Stomach (tissue), 4 donors: ENCODE measurements around the gene COL16A1.

Source experiments
- CTCF ChIP-seq, 7 experiments: fragments of 450-650 bp in 4 of 7; fragments of 200-600 bp in 3 of 7; sonication (generic) in 3 of 7; IDR thresholded peaks; one replicate each; pipeline ENCODE4 v1.5.1; 2016 to 2019; ENCODE audit warnings: antibody characterized with exemption in 7 of 7, control low read depth in 2 of 7, mild to moderate bottlenecking in 1 of 7
- POLR2A ChIP-seq, 4 donors: fragments of 450-650 bp; IDR thresholded peaks; one replicate each; pipeline ENCODE4 v1.6.1; 2016; ENCODE audit warnings: antibody characterized with exemption in 4 of 4, control low read depth in 2 of 4, mild to moderate bottlenecking in 1 of 4, moderate library complexity in 1 of 4
- POLR2AphosphoS5 ChIP-seq, 3 donors: sonication (generic); formaldehyde crosslinking; IDR thresholded peaks; one replicate each; pipeline ENCODE4 v1.6.1; 2016; ENCODE audit warnings: antibody characterized with exemption in 3 of 3

DNA sequence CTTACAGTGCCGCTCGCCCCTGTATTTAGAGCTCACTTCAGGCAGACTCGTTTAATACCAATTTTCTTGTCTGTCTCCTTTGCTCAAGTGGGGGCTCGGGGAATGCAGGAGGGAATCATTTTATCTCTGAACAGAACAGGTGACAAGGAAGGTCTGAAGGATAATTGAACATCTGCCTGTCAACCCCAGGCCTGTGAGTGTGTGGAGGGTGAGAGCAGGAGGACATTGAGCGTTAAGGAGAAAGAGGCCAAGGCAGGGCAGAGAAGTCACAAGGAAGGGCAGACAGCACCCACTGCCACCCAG, 49.4 kb downstream of the COL16A1 start:
- TF ChIP-seq POLR2A (IDR thresholded peaks at IDR 0.05) = no peak
- no peak for TF ChIP-seq CTCF (IDR thresholded peaks at IDR 0.05)
- no peak for TF ChIP-seq POLR2AphosphoS5 (IDR thresholded peaks at IDR 0.05)
